ENCODE data around the gene CHDH.

Gene CHDH

DNA sequence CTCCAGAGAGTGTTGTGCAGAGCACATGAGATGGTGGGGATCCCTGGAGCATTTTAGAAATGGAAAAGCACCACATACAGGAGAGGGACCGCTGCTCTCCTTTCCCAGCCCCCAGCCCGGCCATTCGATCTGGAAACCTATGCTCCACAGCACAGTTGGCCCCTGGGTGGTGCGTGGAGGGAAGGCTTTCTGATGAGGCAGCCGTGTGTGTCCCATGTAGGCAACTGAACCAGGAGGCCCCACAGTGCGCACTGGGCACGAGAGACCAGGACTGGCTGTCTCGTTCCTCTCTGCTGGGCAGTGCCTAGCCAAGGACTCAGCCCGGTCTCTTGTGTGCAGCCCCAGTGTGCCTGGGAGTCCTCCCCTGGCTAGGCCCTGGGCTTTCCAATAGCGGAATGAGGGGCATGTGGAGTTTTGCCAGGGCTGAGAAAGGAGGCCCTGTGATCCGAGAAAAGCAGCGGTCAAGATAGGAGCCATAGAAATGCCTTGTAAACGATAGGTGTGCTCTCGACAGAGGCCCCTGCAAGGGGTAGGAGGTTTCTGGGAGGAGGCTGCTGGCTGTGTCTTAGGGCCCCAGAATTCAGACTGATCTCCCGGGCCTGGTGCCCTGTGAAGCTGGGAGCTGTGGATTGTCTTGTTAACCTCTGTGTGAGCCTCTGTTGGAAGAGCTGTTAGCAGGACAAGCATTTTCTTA, 39.0 kb downstream of the CHDH start:
- no peak for DNase-seq

DNA sequence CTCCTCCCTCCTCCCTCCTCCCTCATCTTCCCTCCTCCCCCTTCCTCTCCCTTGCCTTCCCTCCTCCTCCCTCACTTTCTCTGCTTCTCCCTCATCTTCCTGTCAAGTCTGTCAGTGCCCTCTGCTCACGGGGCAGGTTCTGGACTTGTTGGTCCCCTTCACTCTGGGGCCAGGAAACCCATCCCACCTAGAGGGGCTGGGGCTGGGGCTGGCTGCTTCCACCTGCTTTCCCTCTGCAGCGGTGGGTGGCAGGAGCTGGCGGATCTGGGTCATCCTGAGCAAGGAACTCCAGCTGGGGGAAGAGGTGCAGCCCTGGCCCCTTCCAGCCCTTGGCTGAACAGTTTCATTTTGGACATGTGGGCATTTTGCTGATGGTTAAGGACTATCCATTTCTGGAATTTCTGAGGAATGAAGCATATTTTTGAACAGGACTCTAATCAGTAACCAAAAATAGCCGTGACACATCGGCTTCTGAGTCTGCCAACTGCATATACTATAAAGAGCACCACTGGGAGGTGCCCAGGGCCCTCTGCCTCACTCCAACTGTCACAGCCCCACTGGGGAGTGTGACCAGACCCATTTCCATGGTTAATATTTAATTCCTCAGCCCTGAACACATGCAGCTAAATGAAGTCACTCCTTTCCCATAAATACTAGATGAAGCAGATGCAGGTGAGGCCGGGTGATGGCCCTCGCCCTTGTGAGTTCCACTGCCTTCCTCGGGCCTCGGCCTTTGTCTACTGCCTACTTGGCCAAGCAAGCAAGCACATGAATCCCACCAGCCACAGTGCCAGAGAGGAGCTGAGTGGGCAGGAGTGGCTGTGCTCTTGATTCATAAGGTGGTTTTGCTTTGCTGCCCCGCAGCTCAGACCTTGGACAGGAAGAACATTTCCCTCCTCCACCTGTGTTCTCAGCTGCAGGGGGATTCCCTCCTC, 39.8 kb downstream of the CHDH start:
- DNase-seq: no peak

- DNase-seq: no peak
Observed at GRCh38 chr3:53805463-53806159, 40.6 kb downstream of the CHDH start.

- peak; percentile 70 for DNase-seq
Observed at GRCh38 chr3:53804697-53805462, 41.3 kb downstream of the CHDH start.

GRCh38 chr3:53803816-53804695, 42.2 kb downstream of the CHDH start:
- no peak for DNase-seq

GRCh38 chr3:53803124-53803815, 42.9 kb downstream of the CHDH start:
- DNase-seq: no peak

- no peak for DNase-seq
Observed at GRCh38 chr3:53802256-53802880, 43.9 kb downstream of the CHDH start.

DNA sequence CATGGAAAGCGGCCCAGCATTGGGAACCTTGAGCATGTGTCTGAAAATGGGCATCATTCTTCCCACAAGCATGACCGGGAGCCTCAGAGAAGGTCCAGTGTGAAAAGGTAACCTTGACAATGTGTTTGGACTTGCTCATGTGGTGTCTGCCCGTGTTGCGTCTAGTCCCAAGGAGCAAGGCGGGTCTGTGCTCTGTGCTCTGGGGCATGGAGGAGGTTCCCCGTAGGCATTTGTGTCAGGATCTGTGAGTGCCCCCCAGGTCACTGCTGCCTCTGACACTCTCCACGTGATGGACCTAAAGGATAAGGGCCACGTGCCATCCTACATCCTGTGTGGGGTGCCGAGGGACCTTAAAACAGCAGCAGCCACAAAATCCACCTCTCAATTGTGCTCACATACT, 44.9 kb downstream of the CHDH start:
- no peak for DNase-seq

- no peak for DNase-seq
Observed at GRCh38 chr3:53800041-53800906, 45.9 kb downstream of the CHDH start.

DNA sequence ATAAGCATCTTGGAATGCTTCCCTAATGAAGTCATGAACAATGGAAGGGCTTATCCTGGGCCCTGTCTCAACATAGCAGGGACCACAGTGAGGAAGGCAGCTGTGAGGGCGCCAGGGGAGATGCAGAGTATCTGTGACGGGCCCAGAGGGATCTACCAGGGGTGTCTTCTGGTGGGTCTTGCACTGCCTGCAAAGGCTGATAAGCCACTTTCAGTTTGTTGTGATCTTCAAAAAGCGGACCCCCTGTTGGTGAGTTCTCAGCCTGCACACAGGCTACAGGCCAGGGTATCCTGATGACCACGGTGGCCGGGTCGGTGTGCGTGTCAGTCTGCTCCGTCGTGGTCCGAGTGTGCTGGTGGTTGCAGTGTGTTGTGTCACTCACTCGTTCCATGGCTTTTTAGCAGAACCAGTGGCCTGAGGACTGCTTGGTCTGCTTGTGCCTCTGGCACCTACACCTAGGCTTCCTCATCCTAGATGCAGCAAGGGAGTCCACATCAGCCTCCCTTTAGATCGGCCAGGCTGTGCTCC, 46.8 kb downstream of the CHDH start:
- no peak for DNase-seq

DNA sequence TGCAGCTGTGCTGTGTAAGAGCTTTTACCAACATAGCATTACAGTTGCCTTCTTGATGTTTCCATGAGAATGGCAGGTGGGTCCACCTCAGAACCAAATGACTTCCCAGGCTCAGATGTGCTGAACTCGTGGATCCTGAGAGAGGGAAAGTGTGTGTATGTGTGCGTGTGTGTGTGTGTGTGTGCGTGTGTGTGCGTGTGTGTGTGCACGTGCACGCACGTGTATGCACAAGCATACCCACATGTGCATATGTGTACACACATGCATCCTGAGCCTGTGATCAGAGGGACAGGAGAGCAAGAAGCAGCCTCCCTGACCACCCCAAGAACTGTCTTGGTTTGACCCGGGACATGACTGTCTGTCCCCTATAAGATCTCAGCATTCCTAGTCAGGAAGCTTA, 48.1 kb downstream of the CHDH start:
- DNase-seq: no peak

GRCh38 chr3:53795789-53796560, 50.2 kb downstream of the CHDH start:
- no peak for DNase-seq

DNA sequence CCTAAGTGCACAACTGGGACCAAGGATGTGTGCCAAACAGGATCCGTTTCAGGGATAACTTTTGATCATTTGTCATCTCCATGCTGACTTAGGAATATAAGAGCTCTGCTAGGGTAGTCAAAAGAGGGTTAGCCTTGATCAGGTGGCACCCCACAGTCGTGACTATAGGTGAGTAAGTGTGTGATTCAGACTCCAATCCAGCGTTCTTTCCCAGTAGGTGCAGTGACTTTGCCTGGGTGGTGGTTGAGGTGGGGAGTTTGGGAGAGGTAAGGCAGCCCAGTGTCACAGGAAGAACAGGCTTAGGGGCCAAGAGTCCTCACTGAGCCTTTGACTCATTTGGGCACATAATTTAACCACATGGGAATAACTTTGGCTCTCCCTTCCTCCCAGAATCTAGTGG, 51.0 kb downstream of the CHDH start:
- DNase-seq: no peak

GRCh38 chr3:53794597-53794996, 51.6 kb downstream of the CHDH start:
- DNase-seq: no peak

GRCh38 chr3:53792866-53793265, 53.4 kb downstream of the CHDH start:
- no peak for DNase-seq

DNA sequence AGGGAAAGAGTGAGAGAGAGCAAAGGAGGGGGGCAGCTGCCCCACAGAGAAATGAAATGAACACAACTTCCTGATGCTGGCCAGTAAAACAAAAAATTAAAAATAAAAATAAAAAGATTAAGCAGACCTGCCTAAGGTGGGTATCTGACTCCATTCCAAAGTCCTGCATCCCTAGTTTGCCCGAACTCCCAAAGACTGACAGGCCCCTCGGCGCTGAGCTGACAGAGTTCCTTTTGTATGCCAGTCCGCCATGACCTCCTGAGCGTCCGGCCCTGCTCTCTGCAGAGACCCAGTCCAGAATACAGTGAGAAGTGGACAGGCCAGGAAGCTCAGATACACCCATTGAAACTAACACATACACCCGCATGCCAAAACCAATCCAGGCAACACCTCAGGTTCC, 54.9 kb downstream of the CHDH start:
- no peak for DNase-seq

GRCh38 chr3:53790470-53790869, 55.7 kb downstream of the CHDH start:
- DNase-seq: no peak

- DNase-seq: no peak
Observed at GRCh38 chr3:53789459-53789858, 56.8 kb downstream of the CHDH start.

DNA sequence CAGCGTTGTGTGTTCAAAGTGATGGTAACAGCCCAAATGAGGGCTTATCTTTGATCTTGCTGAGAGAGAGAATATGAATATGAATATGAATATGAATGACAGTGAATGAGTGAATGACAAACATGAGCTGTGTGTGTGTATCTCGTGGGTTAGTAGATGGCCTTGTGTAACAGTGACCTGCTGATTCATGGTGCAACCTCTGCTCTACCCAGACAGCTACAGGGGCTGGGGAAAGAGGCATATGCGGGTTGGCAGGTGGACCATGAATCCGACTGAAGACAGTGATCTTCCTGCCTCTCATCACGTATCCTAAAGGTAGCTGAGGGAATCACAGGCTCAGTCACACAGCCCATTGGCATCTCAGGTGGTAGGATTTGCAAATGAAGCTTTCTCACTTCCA, 58.2 kb downstream of the CHDH start:
- no peak for DNase-seq
